SJCRH30 (cell line): Measurements from ENCODE around the gene RNF175. TPM values are rescaled to one million over a fixed set of nuclear protein-coding genes. Genes with fewer than 3 reads are reported as not detected.
"Not testable (repeated sequence)": the region's sequence is repeated elsewhere in the genome, so short reads cannot be mapped to it uniquely, and the experiment has no call there.

Source experiments
- DNase-seq, 2 experiments: peaks; one replicate each; pipeline ENCODE4 v3.0.0-alpha.2; 2015 to 2020
- H3K27ac ChIP-seq: fragments of 250-450 bp; sonication (Bioruptor Pico); 2 replicates; pipeline ENCODE4 v1.5.1; 2020; ENCODE audit warnings: mild to moderate bottlenecking, moderate library complexity
- H3K27me3 ChIP-seq: fragments of 250-450 bp; sonication (Bioruptor Pico); 2 replicates; pipeline ENCODE4 v1.5.1; 2020; ENCODE audit warnings: mild to moderate bottlenecking, moderate library complexity
- H3K36me3 ChIP-seq: fragments of 250-450 bp; sonication (Bioruptor Pico); 2 replicates; pipeline ENCODE4 v1.5.1; 2020; ENCODE audit warnings: mild to moderate bottlenecking, moderate library complexity
- H3K4me1 ChIP-seq: fragments of 250-450 bp; sonication (Bioruptor Pico); 2 replicates; pipeline ENCODE4 v1.5.1; 2020; ENCODE audit warnings: mild to moderate bottlenecking, moderate library complexity
- H3K4me3 ChIP-seq: fragments of 250-450 bp; sonication (Bioruptor Pico); 2 replicates; pipeline ENCODE4 v1.5.1; 2020; ENCODE audit warnings: mild to moderate bottlenecking, moderate library complexity
- H3K9me3 ChIP-seq: fragments of 250-450 bp; sonication (Bioruptor Pico); replicated peaks from 2 replicates; pipeline ENCODE4 v1.5.1; 2020; ENCODE audit warnings: mild to moderate bottlenecking, moderate library complexity
- total RNA-seq: library from RNA; depleted of rRNA; stranded (reverse); fragments of >200 nt; shearing (Covaris generic); gene quantifications from 2 replicates; pipeline ENCODE4 v1.2.3, GENCODE V29; 2014

RNF175 gene
- total RNA-seq, 1 experiment from 2014 or later, result not detected

DNA sequence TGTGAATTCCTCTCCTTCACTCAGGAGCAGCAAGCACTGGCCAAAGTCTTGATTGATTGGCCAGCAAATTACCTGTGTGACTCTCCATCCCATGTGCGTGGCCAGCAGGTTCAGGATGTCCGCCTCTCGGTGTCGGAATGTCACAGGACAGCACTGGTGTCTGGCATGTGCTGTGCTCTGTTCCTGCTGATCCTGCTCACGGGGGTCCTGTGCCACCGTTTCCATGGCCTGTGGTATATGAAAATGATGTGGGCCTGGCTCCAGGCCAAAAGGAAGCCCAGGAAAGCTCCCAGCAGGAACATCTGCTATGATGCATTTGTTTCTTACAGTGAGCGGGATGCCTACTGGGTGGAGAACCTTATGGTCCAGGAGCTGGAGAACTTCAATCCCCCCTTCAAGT lies 55.3 kb downstream of the RNF175 start:
- Histone ChIP-seq H3K9me3 (no peaks in the 10 kb centered on the region), H3K27me3 (no peaks in the 10 kb centered on the region), H3K4me1 (no peaks in the 10 kb centered on the region), H3K36me3 (no peaks in the 10 kb centered on the region), H3K27ac (no peak overlapping the region), H3K4me3 (no peak overlapping the region)
- no peak for DNase-seq

DNA sequence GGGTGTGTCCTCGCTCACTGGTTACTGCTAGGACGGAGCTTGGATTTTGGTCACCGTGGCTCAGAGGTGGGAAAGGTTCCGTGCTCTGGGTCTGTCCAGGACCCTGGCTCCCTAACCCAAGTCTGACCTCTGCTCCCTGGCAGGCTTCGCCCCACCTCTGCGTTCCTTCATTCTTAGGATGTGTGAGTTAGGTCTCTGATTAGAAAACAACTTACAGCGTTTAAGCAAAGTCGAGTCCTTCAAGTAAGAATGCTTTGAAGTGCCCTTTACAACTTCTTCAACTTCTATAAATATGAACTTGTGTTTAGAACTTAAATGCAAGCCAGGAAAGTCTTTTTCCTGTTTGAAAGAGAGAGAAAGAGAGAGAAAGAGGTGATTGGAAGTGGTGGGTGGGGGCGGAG lies 74.9 kb downstream of the RNF175 start:
- no peak for DNase-seq
- peaks cover 4% of the 10 kb centered on the region; the same call in 1 of the 2 replicates for H3K9me3 ChIP-seq
- no peaks in the 10 kb centered on the region for H3K36me3 ChIP-seq
- no peaks in the 10 kb centered on the region for H3K27me3 ChIP-seq
- no peak overlapping the region for H3K27ac ChIP-seq
- H3K4me3 ChIP-seq, result no peak overlapping the region
- no peaks in the 10 kb centered on the region for H3K4me1 ChIP-seq

DNA sequence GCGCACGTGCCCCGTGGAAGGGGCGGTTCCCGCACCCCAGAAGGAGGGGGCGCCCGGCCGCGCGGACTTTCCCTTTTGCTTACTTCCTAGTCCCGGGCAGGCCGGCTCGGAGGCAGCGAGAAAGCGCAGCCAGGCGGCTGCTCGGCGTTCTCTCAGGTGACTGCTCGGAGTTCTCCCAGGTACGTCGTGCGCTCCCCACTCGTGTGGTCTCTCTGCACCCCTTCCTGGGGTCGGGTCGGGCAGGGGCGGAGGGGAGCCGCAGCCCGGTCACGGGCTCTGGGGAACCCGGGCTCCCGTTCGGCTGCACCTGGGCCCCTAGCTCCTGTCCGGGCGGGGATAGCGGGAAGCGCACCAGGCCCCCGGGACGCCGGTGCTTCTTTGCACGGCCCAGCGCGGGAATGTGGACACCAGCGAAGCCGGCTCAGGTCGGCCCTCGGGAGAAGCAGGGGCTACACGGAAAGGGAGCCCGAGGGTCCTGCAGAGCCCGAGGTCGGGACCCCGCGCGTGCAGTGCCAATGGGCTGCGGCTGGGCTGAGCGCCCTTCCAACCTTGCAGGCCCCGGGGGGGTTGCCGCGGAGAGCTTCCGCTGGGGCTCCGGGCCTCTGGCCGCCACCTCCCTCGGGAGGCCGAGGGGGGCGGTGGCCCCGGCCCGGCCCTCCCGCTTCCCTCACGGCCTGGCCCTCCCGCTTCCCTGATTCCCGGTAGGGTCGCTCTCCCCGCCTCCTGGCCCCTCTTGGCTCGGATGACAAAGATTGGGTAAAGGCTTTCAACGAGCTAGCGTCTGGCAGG lies 75.4 kb downstream of the RNF175 start, which contains the start of gene TLR2:
Gene TLR2 (plus strand): TSS at position 99 of the 789 bp plus-strand sequence. CDS start 18,628 bp downstream, outside the sequence.
- H3K4me1 ChIP-seq, result no peaks in the 10 kb centered on the region
- DNase-seq, result no peak
- no peak within 1 kb of the TSS for H3K27ac ChIP-seq
- H3K27me3 ChIP-seq, result no peaks in the 10 kb centered on the region
- H3K36me3 ChIP-seq, result no peaks in the 10 kb centered on the region
- peaks cover 2% of the 10 kb centered on the region; the same call in 1 of the 2 replicates for H3K9me3 ChIP-seq
- no peak within 1 kb of the TSS for H3K4me3 ChIP-seq

DNA sequence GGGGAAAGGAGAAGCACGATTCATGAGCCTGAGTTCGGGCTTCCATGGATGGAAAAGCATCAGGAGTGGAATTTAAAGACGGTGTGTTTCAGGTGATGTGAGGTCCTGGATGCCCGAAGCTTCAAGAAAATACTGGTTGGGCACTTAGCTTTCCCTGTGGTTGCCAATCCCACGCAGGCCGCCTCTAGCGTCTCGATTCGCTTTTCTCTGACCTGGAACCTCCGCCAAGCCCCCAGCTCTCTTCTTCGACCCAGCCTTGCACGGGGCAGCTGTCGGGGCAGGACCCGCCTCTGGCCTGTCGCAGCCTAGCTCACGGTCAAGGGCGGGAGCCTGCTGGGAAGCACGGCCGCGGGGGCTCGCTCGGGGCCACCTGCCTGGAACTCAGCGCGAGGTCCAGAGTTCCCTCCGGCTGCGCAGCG lies 76.1 kb downstream of the RNF175 start:
- Histone ChIP-seq H3K27ac (no peak overlapping the region), H3K9me3 (no peaks in the 10 kb centered on the region; the same call in 1 of the 2 replicates), H3K36me3 (no peaks in the 10 kb centered on the region), H3K4me3 (no peak overlapping the region), H3K4me1 (no peaks in the 10 kb centered on the region), H3K27me3 (no peaks in the 10 kb centered on the region)
- DNase-seq, result no peak

DNA sequence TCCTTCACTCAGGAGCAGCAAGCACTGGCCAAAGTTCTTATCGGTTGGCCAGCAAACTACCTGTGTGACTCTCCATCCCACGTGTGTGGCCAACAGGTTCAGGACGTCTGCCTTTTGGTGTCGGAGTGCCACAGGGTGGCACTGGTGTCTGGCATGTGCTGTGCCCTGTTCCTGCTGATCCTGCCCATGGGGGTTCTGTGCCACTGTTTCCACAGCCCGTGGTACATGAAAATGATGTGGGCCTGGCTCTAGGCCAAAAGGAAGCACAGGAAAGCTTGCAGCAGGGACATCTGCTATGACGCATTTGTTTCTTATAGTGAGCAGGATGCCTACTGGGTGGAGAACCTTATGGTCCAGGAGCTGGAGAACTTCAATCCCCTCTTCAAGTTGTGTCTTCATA lies 80.3 kb downstream of the RNF175 start:
- Histone ChIP-seq H3K36me3 (no peaks in the 10 kb centered on the region), H3K27me3 (no peaks in the 10 kb centered on the region), H3K4me1 (no peaks in the 10 kb centered on the region), H3K9me3 (no peaks in the 10 kb centered on the region), H3K4me3 (no peak overlapping the region), H3K27ac (no peak overlapping the region)
- no peak for DNase-seq

DNA sequence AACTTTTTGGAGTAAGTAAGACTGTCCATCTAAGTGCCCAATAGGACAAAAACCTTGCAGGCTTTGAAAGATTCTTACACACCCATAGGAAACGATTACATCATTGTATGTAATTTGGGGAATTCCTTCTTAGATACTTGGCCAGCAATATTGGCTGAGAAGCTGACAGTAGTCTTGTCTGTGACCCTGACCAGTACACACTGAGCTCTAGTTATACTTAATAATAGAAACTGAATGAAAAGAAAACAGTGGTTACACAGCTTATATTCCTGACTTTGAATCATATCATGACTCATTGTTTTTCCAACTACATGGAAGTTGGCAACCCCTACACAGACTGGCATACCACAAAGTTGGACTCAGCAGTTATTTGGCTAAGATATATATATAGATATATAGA lies 82.8 kb downstream of the RNF175 start:
- DNase-seq, result no peak
- Histone ChIP-seq H3K4me1 (no peaks in the 10 kb centered on the region), H3K36me3 (no peaks in the 10 kb centered on the region), H3K4me3 (no peak overlapping the region), H3K27ac (no peak overlapping the region), H3K27me3 (no peaks in the 10 kb centered on the region), H3K9me3 (no peaks in the 10 kb centered on the region)

DNA sequence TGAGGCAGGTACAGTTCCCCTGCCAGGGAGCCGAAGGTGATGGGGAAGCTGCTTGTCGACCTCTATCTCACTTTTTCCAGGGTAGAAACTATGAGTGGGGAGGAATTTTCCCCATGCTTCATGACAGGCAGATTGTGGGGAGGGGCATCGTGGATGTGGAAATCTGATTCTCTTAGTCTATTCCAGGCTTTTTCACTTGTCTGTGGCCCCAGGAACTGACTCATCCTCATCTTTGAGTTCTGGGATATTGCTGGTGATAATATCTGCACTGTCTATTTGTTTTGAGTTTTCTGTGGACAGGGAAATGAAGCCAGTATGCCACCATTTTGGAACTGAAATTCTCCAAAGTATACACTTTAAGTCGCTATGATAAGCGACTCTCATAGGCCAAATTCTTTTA lies 83.3 kb downstream of the RNF175 start:
- DNase-seq, result no peak
- no peaks in the 10 kb centered on the region for H3K36me3 ChIP-seq
- no peak overlapping the region for H3K27ac ChIP-seq
- H3K27me3 ChIP-seq, result no peaks in the 10 kb centered on the region
- H3K4me1 ChIP-seq, result no peaks in the 10 kb centered on the region
- no peaks in the 10 kb centered on the region for H3K9me3 ChIP-seq
- no peak overlapping the region for H3K4me3 ChIP-seq

DNA sequence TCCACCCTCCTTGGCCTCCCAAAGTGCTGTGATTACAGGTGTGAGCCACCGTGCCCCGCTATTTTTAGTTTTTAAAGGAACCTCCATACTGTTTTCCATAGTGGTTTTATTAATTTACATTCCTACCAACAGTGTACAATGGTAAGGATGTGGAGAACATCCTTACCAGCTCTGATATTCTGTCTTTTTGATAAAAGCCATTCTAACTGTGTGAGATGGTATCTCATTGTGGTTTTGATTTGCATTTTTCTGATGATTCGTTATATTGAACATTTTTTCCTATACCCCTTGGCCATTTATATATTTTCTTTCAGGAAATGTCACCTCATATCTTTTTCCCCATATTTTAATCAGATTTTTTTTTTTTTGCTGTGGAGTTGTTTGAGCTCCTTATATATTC lies 90.0 kb downstream of the RNF175 start:
- Histone ChIP-seq H3K4me3 (no peak overlapping the region), H3K27ac (no peak overlapping the region), H3K9me3 (no peaks in the 10 kb centered on the region), H3K27me3 (no peaks in the 10 kb centered on the region), H3K36me3 (no peaks in the 10 kb centered on the region), H3K4me1 (no peaks in the 10 kb centered on the region)
- DNase-seq, result no peak

DNA sequence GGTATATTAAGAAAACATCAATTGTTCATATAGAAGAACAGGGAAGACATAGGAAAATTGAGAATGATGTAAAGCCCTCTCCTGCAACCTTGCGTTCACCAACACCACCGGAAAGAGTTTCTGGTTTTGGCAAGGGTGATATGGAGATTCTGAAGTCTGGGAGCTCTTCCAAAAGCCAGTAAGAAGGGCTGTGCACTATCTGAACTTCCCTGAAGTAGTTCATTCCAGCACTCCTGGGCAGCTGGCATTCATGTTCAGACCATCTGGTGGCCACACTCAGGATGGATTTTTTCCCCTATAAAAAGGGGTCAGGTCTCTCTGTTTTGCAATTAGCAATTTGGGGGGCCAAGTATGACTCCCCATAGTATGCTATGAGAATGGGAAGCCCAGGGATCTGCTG lies 91.2 kb downstream of the RNF175 start:
- no peaks in the 10 kb centered on the region for H3K4me1 ChIP-seq
- H3K27me3 ChIP-seq, result no peaks in the 10 kb centered on the region
- H3K36me3 ChIP-seq, result no peaks in the 10 kb centered on the region
- H3K4me3 ChIP-seq, result no peak overlapping the region
- no peaks in the 10 kb centered on the region for H3K9me3 ChIP-seq
- DNase-seq, result no peak
- no peak overlapping the region for H3K27ac ChIP-seq

DNA sequence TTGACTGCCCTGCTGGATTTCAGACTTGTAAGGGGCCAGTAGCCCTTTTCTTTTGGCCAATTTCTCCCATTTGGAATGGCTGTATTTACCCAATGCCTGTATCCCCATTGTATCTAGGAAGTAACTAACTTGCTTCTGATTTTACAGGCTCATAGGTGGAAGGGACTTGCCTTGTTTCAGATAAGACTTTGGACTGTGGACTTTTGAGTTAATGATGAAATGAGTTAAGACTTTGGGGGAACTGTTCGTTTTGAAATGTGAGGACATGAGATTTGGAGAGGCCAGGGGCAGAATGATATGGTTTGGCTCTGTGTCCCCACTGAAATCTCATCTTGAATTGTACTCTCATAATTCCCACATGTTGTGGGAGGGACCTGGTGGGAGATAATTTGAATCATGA lies 93.3 kb downstream of the RNF175 start:
- H3K27me3 ChIP-seq, H3K4me3 ChIP-seq, H3K9me3 ChIP-seq, H3K36me3 ChIP-seq, H3K27ac ChIP-seq, DNase-seq, H3K4me1 ChIP-seq: not testable (repeated sequence)

DNA sequence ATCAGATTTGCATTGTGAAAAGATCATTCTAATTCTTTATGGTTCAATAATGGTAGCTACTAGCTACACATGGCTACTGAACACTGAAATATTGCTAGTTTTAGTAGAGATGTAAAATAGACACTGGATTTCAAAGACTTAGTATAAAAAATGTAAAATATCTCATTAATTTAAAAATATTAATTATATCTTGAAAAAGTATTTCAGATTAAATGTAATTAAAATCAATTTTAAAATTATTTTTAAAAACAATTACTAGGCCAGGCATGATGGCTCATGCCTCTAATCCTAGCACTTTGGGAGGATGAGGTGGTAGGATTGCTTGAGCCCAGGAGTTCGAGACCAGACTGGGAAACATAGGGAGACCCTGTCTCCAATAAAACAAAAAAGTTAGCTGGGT lies 96.2 kb downstream of the RNF175 start:
- H3K36me3 ChIP-seq, result no peaks in the 10 kb centered on the region
- H3K4me1 ChIP-seq, result no peaks in the 10 kb centered on the region
- H3K27me3 ChIP-seq, result no peaks in the 10 kb centered on the region
- no peak overlapping the region for H3K4me3 ChIP-seq
- no peak overlapping the region for H3K27ac ChIP-seq
- no peaks in the 10 kb centered on the region for H3K9me3 ChIP-seq
- no peak for DNase-seq

DNA sequence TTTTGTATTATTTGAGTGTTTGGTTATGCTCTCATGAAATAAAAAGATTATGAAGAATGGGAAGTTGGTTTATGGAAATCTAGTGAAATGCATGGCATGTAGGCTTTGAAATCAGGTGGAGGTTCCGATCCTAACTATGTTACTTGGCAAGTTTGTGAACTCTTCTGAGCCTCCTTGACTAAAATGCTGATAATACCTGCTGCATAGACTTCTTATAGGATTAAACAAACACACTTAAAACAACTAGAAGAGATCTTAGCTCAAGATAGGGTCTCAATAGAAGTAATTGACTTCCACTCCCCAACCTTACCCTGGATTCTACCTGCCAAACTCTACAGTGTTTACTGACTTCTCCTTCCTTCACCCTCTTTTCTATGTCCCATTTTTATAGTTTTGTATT lies 97.9 kb downstream of the RNF175 start:
- DNase-seq, result no peak
- Histone ChIP-seq H3K4me1 (no peaks in the 10 kb centered on the region), H3K9me3 (no peaks in the 10 kb centered on the region), H3K27ac (no peak overlapping the region), H3K27me3 (no peaks in the 10 kb centered on the region), H3K36me3 (no peaks in the 10 kb centered on the region), H3K4me3 (no peak overlapping the region)

DNA sequence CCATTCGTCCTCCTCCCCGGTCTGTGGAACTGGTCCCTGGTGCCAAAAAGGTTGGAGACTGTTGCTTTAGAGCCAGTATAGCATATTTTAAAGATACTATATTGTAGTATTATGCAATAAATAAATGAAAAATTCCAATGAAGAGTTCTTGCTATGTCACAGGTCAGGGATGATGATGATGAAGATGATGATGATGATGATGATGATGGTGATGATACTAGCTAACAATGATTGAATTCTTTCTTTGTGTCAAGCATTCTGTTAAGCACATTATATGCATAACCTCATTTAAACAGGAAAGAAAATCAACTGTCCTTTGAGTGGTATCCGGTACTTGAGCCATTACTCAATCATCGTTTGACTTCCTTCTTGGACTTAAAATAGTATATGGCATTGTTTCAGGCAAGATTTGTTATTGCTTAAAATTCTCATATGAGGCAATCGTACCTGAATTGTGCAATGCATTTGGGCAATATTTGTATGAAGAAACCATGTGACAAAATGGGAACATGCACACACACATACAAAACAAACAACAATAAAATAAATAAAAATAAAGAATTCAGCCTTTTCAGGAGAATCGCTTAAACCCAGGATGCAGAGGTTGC lies 98.5 kb downstream of the RNF175 start:
- no peak overlapping the region for H3K27ac ChIP-seq
- H3K4me3 ChIP-seq, result no peak overlapping the region
- DNase-seq, result no peak
- no peaks in the 10 kb centered on the region for H3K4me1 ChIP-seq
- no peaks in the 10 kb centered on the region for H3K27me3 ChIP-seq
- H3K9me3 ChIP-seq, result no peaks in the 10 kb centered on the region
- H3K36me3 ChIP-seq, result no peaks in the 10 kb centered on the region
